HG03066 (cell line): ENCODE measurements around the gene LIMK2.

Source experiments
- ATAC-seq: cut with Tn5 transposase; IDR thresholded peaks from one replicate; pipeline ENCODE4 v1.9.1; 2021; ENCODE audit warnings: low read depth; ENCODE audit not compliant: unreplicated experiment

LIMK2 gene

GRCh38 chr22:31326877-31327276 is 114.8 kb downstream of the LIMK2 start:
- ATAC-seq = no peak

DNA sequence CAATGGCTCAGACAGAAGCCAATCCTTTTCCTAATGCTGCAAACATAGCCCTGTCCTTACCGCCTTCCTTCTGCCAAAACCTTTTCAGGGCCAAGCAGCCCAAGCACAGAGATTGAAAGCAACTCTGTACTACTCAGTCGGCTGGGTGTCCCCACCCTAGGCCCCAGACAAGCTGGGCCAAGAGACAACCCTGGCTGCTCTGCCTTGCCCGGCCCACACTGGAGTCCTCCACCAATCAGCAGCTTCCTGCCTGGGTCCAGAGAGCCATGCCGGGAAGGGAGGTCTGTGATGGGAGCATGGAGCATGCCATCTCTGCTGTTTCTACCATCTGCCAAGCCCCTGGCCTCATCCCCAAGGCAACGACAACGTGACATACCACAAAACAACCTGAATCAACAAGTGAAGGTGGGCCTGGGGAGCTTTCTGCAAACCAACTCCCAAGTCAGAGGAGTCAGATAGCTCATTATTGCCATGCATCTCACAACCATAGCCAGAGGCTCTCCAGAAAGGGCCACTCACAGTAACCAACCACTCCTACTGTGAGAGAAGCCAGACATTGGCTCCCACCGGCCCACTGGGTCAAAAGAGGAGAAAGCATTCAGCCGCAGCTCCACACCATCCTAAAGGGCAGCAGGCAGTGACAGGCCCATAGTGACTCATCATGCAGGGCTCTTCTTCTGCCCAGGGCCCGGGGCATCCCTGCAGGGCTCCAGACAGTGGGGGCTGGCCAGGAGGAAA is 115.9 kb downstream of the LIMK2 start:
- no peak for ATAC-seq

- ATAC-seq = no peak
Measured at GRCh38 chr22:31328544-31328960, 116.5 kb downstream of the LIMK2 start.

- no peak for ATAC-seq
Measured at GRCh38 chr22:31329029-31329428, 116.9 kb downstream of the LIMK2 start.
